GM21360 (cell line): ENCODE data around the gene JSRP1.

ENCODE experiments used
- ATAC-seq: cut with Tn5 transposase; IDR thresholded peaks from one replicate; pipeline ENCODE4 v1.9.1; 2021; ENCODE audit warnings: mild to moderate bottlenecking, moderate library complexity; ENCODE audit not compliant: unreplicated experiment

Gene JSRP1

DNA sequence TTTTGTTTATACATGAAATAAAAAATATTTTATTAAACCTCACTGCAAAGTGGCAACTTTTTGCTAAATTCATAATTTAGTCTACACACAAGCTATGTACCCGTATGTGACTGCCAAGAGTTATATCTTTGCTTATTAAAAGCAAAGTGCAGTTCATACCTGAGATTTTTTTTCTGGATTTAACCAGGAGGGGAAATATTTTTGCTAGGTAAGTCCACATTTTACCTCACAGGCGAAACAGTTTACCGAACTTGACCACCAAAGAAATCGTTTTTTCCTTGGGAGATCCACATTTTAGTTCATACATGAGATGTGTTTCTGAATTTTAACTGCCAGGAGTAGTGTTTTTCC is 12.2 kb upstream of the JSRP1 start:
- no peak for ATAC-seq

GRCh38 chr19:2266183-2266993 is 10.2 kb upstream of the JSRP1 start:
- ATAC-seq: no peak

DNA sequence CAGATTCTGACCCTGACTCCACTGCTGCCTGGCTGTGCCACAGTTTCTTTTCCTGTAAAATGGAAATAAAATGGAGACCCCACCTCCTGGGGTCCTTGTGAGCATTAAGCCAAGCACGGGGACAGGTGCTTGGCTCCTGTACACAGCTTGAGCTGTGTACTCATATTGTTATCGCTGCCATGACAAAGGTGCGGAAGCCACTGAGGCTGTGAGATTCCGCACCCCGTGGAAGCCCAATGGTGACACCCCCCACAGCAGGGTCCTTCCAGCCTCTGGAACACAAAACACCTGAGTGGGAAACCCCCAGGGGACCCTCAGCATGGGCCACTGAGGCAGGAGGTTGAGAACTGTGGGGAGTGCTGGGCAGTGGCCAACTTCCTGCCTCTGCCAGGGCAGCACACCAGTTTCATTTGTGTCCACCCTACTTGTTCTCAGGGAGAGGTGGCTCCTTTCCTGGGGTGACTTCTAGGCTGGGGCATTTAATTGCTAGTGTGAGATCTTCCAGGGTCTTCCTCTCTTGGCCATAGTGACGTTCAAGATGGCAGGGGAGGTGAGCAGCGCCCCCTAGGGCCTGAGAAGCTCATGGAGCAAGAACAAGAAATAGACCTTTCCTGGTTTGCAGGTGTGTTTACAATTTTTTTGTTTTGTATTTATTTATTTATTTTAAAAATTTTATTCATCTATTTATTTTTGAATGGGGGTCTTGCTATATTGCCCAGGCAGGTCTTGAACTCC is 5.4 kb upstream of the JSRP1 start:
- no peak for ATAC-seq

DNA sequence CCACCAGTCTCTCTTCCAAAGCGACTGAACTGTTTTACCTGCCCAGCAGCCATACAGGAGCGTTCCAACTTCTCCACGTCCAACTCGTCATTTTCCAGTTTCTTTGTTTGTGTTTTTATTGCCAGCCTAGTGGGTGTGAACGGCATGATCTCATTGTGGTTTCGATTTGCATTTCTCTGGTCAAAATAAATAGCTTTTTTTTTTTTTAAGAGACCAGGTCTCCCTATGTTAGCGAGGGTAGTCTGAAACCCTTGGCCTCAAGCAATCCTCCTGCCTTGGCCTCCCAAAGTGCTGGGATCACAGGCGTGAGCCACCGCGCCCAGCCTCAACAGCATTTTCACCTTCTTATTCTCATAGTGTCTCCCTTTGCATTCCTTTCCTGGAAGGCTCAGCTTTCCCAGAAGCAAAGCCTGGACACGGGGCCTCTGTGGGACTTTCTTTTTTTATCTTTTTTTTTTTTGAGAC is 4.2 kb upstream of the JSRP1 start:
- no peak for ATAC-seq

- ATAC-seq: no peak
Observed at GRCh38 chr19:2259336-2259735, 3.1 kb upstream of the JSRP1 start.

GRCh38 chr19:2255112-2255845 is 938 bp downstream of the JSRP1 start:
- no peak for ATAC-seq

- ATAC-seq: no peak
Observed at GRCh38 chr19:2254064-2254872, 1.9 kb downstream of the JSRP1 start.

GRCh38 chr19:2253106-2254063 is 2.8 kb downstream of the JSRP1 start:
- no peak for ATAC-seq

DNA sequence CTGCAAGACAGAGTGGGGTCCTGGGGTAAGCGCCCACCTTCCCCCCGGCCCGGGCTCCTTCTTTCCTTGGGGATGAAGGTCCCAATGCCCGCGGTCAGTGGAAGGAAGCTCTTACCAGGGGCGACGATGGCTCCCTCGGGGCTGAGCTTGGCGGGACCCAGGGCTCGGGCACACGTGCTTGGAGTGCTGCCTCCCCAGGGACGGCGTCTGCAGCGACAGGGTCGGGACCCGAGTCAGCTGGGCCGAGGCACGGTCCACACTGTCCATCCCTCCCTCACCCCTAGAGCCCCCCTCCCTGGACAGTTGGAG is 3.5 kb downstream of the JSRP1 start:
- no peak for ATAC-seq

DNA sequence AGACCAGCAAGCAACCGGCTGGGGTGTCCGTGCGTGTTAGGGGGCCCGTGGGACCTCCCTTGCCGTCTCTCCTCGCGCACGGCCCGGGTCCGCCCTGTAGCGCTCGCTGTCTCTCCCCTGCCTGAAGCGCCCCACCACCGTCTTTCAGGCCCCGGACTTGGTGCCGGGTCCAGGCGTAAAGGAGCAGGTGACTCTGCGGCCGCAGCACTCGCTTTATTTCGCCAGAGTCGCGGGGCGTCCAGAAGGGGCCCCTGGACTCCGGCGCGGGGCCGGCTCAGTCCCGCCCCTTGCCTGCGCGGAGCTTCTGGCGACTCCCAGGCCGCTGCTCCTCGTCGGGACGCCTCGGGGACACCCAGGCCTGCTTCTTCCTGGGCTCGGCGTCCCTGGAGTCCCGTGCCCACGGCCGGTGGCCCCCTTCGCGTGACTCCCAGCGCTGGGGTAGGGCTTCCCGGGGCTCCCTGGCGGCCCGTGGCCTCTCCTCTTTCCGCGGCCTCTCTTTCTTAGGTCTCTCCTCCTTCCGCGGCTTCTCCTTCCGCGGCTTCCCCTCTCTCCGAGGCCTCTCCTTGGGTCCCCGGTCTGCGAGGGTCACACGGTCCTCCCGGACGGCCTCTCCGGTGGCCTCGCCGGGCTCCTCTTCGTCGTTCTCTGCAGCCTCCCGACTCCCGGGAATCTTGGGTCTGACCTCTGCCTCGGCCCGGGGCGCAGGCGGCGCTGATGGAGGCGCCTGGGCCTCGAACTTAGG is 4.0 kb downstream of the JSRP1 start:
- ATAC-seq: no peak

DNA sequence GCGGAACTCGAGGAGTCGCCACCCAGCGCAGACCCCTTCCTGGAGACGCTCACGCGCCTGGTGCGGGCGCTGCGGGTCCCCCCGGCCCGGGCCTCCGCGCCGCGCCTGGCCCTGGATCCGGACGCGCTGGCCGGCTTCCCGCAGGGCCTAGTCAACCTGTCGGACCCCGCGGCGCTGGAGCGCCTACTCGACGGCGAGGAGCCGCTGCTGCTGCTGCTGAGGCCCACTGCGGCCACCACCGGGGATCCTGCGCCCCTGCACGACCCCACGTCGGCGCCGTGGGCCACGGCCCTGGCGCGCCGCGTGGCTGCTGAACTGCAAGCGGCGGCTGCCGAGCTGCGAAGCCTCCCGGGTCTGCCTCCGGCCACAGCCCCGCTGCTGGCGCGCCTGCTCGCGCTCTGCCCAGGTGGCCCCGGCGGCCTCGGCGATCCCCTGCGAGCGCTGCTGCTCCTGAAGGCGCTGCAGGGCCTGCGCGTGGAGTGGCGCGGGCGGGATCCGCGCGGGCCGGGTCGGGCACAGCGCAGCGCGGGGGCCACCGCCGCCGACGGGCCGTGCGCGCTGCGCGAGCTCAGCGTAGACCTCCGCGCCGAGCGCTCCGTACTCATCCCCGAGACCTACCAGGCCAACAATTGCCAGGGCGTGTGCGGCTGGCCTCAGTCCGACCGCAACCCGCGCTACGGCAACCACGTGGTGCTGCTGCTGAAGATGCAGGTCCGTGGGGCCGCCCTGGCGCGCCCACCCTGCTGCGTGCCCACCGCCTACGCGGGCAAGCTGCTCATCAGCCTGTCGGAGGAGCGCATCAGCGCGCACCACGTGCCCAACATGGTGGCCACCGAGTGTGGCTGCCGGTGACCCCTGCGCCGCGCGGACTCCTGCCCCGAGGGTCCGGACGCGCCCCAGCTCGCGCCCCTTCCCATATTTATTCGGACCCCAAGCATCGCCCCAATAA is 4.8 kb downstream of the JSRP1 start:
- no peak for ATAC-seq

DNA sequence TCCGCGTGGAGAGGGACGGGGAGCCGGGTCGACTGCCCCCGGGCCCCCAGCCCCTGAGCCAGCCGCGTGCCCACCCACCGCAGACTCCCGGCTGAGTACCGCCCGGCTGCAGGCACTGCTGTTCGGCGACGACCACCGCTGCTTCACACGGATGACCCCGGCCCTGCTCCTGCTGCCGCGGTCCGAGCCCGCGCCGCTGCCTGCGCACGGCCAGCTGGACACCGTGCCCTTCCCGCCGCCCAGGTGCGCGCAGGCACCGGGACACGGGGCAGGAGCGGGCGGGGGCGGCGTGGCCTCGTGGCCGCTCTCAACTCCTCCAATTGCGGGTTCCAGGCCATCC is 5.5 kb downstream of the JSRP1 start:
- ATAC-seq: no peak

DNA sequence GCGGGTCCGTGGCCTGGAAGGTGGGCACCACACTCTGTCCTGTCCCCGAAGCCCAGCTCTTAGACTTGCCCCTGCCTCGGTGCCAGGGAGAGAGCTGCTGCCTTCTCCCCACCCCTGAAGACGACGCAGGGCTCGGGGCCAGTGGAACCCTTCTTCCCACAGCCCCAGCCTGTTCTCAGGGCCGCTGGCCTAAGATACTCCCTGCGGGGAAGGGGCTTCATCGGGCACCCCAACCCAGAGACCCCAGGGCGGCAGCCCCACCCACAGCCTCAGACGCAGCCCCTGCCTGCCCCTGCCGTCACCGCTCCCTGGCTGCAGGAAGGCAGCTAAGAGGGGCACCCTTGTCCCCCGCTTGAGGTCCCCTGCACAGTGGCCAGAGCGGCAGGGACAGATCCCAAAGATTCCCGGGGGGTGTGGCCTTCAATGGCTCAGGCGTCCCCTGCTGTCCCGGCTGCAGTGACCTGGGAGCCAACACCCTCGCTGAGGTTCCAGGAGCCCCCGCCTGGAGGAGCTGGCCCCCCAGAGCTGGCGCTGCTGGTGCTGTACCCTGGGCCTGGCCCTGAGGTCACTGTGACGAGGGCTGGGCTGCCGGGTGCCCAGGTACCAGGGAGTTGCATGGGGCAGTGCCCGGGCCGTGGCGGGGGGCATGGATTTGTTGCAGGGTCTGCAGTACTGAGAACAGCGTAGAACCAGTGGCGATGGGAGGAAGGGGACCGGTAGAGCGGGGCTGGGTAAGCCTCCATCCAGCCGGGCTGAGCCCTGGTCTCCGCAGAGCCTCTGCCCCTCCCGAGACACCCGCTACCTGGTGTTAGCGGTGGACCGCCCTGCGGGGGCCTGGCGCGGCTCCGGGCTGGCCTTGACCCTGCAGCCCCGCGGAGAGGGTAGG is 6.1 kb downstream of the JSRP1 start:
- ATAC-seq: no peak

- ATAC-seq: no peak
Observed at GRCh38 chr19:2249010-2249866, 7.0 kb downstream of the JSRP1 start, which contains the start of gene AMH. TSS of gene AMH (plus strand) at chr19:2249323. CDS start at chr19:2249333, 10 bp downstream.

GRCh38 chr19:2248136-2249009 is 7.8 kb downstream of the JSRP1 start:
- ATAC-seq: no peak
